Neural progenitor cell (in vitro differentiated cells): Measurements from ENCODE around the gene PRPH.
"Not testable (repeated sequence)": the region's sequence is repeated elsewhere in the genome, so short reads cannot be mapped to it uniquely, and the experiment has no call there.

Experiments used
- EZH2 ChIP-seq: fragments of 200-600 bp; sonication (generic); IDR thresholded peaks from 2 replicates; pipeline ENCODE4 v1.6.1; 2017; ENCODE audit warnings: antibody characterized with exemption, mild to moderate bottlenecking, moderate library complexity
- TF ChIP-seq, protein P1 (sequence below): fragments of 200-600 bp; sonication (generic); IDR thresholded peaks from 2 replicates; pipeline ENCODE4 v1.5.1; 2017; ENCODE audit warnings: antibody characterized with exemption, mild to moderate bottlenecking

DNA sequence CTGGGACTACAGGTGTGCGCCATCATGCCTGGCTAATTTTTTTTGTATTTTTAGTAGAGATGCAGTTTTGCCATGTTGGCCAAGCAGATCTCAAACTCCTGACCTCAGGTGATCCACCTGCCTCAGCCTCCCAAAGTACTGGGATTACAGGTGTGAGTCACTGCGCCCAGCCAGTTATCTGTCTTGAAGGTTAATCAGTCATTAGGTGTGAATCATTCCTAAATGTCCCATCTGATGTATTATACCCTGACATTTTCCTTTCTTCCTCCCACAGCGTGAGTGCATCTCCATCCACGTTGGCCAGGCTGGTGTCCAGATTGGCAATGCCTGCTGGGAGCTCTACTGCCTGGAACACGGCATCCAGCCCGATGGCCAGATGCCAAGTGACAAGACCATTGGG, 25.8 kb upstream of the PRPH start:
- TF ChIP-seq EZH2 = not testable (repeated sequence)
- TF ChIP-seq, protein P1, sequence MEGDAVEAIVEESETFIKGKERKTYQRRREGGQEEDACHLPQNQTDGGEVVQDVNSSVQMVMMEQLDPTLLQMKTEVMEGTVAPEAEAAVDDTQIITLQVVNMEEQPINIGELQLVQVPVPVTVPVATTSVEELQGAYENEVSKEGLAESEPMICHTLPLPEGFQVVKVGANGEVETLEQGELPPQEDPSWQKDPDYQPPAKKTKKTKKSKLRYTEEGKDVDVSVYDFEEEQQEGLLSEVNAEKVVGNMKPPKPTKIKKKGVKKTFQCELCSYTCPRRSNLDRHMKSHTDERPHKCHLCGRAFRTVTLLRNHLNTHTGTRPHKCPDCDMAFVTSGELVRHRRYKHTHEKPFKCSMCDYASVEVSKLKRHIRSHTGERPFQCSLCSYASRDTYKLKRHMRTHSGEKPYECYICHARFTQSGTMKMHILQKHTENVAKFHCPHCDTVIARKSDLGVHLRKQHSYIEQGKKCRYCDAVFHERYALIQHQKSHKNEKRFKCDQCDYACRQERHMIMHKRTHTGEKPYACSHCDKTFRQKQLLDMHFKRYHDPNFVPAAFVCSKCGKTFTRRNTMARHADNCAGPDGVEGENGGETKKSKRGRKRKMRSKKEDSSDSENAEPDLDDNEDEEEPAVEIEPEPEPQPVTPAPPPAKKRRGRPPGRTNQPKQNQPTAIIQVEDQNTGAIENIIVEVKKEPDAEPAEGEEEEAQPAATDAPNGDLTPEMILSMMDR = not testable (repeated sequence)
